NCI-H2029 treated with DMSO at 0.1 percent for 48 hours (cell line): ENCODE results near the gene EFCAB12.
"Not testable (repeated sequence)": the region's sequence is repeated elsewhere in the genome, so short reads cannot be mapped to it uniquely, and the experiment has no call there.

ENCODE experiments used
- DNase-seq: peaks from one replicate; lab custom pipeline; 2025; lab: John Stamatoyannopoulos, UW

EFCAB12 gene

GRCh38 chr3:129365296-129366136, 62.9 kb downstream of the EFCAB12 start:
- no peak for DNase-seq

GRCh38 chr3:129364811-129365210, 63.6 kb downstream of the EFCAB12 start:
- DNase-seq: not testable (repeated sequence)

DNA sequence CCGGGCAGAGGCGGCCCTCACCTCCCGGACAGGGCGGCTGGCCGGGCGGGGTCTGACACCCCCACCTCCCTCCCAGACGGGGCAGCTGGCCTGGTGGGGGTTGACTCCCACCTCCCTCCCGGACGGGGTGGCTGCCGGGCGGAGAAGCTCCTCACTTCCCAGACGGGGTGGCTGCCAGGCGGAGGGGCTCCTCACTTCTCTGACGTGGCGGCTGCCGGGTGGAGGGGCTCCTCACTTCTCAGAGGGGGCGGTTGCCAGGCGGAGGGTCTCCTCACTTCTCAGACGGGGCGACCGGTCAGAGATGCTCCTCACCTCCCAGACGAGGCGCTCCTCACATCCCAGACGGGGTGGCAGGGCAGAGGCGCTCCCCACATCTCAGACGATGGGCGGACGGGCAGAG, 65.1 kb downstream of the EFCAB12 start:
- DNase-seq: not testable (repeated sequence)

DNA sequence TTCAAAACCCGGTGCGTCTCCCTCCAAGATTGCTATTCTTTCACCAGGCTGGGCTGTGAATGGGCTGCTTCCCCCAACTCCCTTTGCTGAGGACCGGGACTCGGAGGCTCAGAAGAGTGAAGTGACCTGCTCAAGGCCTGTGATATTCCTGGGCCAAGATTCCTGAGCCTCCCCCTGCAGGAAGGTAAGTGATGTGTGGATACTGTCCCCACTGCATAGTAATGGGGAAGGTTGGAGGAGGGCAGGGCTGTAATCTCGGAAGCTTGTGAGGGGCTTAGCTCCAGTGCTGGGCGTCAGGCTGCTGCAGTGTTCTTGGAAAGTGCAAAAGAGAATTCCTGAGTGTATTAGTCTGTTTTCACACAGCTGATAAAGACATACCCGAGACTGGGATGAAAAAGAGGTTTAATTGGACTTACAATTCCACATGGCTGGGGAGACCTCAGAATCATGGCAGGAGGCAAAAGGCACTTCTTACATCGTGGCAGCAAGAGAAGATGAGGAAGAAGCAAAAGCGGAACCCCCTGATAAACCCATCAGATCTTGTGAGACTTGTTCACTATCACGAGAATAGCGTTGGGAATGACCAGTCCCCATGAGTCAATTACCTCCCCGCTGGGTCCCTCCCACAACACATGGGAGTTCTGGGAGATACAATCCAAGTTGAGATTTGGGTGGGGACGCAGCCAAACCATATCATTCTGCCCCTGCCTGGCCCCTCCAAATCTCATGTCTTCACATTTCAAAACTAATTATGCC, 67.6 kb downstream of the EFCAB12 start:
- no peak for DNase-seq

- no peak for DNase-seq
Measured at GRCh38 chr3:129360171-129360611, 68.2 kb downstream of the EFCAB12 start.

- no peak for DNase-seq
Measured at GRCh38 chr3:129358772-129359371, 69.6 kb downstream of the EFCAB12 start.

GRCh38 chr3:129358177-129358771, 70.2 kb downstream of the EFCAB12 start:
- no peak for DNase-seq

DNA sequence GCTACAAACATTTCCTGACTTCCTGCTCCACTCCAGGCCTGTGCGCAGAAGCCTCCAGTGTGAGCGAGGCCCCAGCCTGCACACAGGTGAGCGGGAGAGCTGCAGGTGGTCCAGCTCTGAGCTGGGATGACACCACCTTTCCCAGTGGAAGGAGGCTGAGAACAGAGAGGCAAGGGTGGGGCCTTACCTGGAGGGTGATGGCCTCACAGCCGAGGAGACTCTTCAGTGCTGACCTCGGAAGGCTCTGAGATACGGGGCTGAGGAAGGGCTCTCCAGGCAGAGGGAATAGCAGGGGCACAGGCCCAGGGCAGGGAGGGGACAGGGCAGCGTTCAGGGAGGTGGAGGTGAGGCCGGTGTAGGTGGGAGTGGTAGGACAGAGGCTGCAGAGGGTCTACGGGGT, 70.8 kb downstream of the EFCAB12 start:
- DNase-seq: no peak

DNA sequence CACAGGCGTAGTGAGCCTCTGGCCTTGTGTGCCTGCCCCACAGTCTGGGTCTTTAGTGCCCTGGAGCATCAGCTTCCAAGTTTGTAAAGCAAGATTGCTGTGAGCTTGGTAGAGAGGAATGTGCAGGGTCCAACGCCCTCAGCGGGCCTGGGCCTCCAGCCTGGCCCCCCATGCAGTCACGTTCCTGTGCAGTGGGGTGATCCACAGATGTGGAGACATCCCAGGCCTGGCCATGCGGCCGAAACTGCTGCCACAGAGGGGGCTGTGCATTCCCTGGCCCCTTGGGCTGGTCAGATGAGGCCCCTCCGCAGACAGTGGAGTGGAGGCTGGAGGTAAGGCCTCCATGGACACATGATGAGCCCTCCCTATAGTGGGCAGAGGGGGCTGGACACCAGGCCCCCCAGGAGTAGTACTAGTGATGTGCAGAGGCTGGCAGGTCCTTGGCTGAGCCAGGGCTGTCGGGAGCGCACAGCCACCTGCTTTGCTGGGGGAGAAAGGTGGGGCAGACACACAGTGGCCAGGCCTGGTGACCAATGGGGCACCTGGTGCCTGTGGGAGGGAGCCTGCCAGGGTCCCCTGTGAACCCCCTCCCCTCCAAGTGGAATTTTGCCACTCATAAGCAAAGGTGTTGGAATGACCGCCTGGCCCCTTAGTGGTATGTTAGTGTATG, 71.5 kb downstream of the EFCAB12 start:
- DNase-seq: no peak

DNA sequence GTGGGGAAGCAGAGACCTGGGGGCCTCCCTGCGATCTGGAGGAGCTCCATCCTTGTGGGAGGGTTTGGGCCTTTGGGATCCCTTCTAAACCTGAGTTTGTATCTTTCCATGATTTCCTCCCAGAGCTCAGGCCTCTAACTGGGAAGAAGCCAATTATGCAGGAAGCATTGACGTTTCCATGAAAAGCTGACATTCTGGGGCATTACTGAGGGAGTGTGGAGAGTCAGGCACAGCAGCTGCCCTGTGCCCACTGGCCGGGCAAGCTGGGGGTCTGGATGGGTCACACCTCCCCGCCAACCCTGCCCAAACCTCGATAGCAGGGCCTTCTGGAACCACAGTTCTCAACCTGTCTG, 74.9 kb downstream of the EFCAB12 start:
- no peak for DNase-seq

- DNase-seq: no peak
Measured at GRCh38 chr3:129352650-129353588, 75.5 kb downstream of the EFCAB12 start.

- no peak for DNase-seq
Measured at GRCh38 chr3:129352045-129352444, 76.4 kb downstream of the EFCAB12 start.
